IPS-20b (cell line): ENCODE data around the gene CPOX.

Experiments
- H3K27ac ChIP-seq: one replicate; pipeline ENCODE4 v1.5.1; 2013; ENCODE audit warnings: low read length
- H3K27me3 ChIP-seq: 2 replicates; pipeline ENCODE4 v1.6.1; 2013; ENCODE audit warnings: mild to moderate bottlenecking, low read length, inconsistent platforms; ENCODE audit not compliant: insufficient read depth
- H3K36me3 ChIP-seq: 2 replicates; pipeline ENCODE4 v1.6.1; 2013; ENCODE audit warnings: low read depth, mild to moderate bottlenecking, inconsistent platforms, low read length, moderate library complexity; ENCODE audit not compliant: insufficient read depth
- H3K4me1 ChIP-seq: 2 replicates; pipeline ENCODE4 v1.6.1; 2013; ENCODE audit warnings: mild to moderate bottlenecking, control low read depth, inconsistent platforms, low read length, moderate library complexity; ENCODE audit not compliant: insufficient read depth
- H3K4me3 ChIP-seq: 2 replicates; pipeline ENCODE4 v1.5.1; 2013; ENCODE audit warnings: mild to moderate bottlenecking, low read length, inconsistent platforms
- H3K9ac ChIP-seq: 2 replicates; pipeline ENCODE4 v1.6.1; 2013; ENCODE audit warnings: low read depth, mild to moderate bottlenecking, inconsistent platforms, low read length, moderate library complexity
- H3K9me3 ChIP-seq: 2 replicates; pipeline ENCODE4 v1.6.1; 2013; ENCODE audit warnings: mild to moderate bottlenecking, low read depth, low read length, inconsistent platforms; ENCODE audit not compliant: insufficient read depth

CPOX gene

DNA sequence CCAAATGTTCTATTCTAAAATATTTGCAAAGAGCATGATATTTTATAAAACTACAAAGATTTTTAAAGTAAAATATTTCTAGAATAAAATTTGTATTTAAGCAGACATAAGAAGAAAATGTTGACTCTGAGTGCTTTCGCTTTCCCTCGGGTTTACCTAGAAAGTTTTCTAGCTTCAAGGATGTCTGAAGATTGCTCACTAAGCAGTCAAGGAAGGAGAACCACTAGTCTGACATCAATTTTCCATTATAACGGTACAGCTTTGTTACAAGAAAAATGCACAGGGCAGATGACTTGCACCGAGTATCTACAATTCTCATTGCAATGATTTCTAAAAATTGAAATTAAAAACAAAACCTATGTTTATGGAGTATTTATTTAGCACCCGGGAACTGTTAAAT, 47.5 kb downstream of the CPOX start:
- H3K36me3 ChIP-seq = no peaks in the 10 kb centered on the region
- no peak overlapping the region for H3K27ac ChIP-seq
- H3K9me3 ChIP-seq = no peaks in the 10 kb centered on the region
- H3K4me3 ChIP-seq = no peak overlapping the region
- H3K4me1 ChIP-seq = no peaks in the 10 kb centered on the region
- H3K27me3 ChIP-seq = no peaks in the 10 kb centered on the region
- H3K9ac ChIP-seq = no peak overlapping the region

DNA sequence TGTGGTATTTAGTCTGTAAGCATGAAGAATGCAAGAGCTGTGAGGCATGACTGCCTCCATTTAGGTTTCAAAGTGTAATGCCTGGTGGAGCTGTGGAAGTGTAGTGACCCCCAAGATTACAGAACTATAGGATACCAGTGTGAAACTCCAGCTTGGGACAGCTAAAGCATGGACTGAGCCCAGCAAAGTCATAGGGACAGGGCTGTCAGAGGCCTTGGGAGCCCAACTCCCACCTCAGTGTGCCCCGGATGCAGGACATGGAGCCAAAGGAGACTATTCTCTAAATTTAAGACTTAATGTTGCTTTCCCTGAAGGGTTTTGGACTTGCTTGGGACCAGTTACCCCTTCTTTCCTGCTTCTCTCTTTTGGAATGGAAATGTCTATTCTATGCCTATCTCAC, 50.8 kb downstream of the CPOX start:
- no peaks in the 10 kb centered on the region for H3K27me3 ChIP-seq
- no peak overlapping the region for H3K9ac ChIP-seq
- H3K9me3 ChIP-seq = no peaks in the 10 kb centered on the region
- H3K36me3 ChIP-seq = no peaks in the 10 kb centered on the region
- no peak overlapping the region for H3K27ac ChIP-seq
- H3K4me1 ChIP-seq = no peaks in the 10 kb centered on the region
- H3K4me3 ChIP-seq = no peak overlapping the region

DNA sequence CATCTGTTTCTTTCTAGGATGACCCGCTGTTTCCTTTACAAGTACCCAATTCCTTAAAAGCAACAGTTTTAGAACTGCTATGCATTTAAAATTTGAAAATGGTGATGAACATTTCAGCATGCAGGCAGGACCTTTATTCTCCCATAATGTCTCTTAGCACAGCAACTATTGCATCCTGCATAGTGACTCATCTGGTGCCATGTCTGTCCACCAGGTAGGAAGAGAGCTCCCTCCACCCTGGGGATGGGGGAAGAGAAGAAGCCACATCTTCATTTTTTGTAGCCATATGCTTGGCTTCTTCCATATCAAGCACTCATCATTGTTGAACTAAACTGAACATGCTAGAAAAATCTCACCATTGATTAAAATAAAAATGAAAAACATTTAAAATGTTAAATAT, 51.7 kb downstream of the CPOX start:
- Histone ChIP-seq H3K27ac (no peak overlapping the region), H3K4me3 (no peak overlapping the region), H3K9me3 (no peaks in the 10 kb centered on the region), H3K36me3 (no peaks in the 10 kb centered on the region), H3K9ac (no peak overlapping the region), H3K27me3 (no peaks in the 10 kb centered on the region), H3K4me1 (no peaks in the 10 kb centered on the region)

DNA sequence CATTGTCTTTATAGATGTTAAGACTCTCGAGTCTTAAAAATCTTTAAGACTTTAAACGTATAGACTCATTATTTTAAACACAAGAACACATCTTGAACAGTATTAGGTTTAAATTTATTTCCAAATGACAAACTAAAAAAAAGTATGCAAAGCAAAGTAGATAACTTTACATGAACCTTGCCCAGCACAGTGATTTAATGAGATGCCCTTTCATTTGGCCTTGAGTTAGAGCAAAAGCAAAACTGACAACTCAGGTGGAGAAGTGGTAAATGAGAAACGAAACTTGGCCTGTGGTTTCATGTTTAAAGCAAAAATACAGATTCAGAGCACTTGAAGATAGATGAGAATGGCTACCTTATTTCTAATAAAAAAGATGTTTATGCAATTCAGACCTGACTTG, 53.1 kb downstream of the CPOX start:
- H3K27me3 ChIP-seq = no peaks in the 10 kb centered on the region
- no peaks in the 10 kb centered on the region for H3K9me3 ChIP-seq
- H3K4me1 ChIP-seq = no peaks in the 10 kb centered on the region
- no peak overlapping the region for H3K9ac ChIP-seq
- H3K27ac ChIP-seq = no peak overlapping the region
- no peaks in the 10 kb centered on the region for H3K36me3 ChIP-seq
- no peak overlapping the region for H3K4me3 ChIP-seq

- H3K27me3 ChIP-seq = no peaks in the 10 kb centered on the region
- H3K36me3 ChIP-seq = no peaks in the 10 kb centered on the region
- no peak overlapping the region for H3K9ac ChIP-seq
- H3K4me1 ChIP-seq = no peaks in the 10 kb centered on the region
- no peaks in the 10 kb centered on the region for H3K9me3 ChIP-seq
- no peak overlapping the region for H3K4me3 ChIP-seq
- H3K27ac ChIP-seq = no peak overlapping the region
Observed at GRCh38 chr3:98536456-98537017, 56.9 kb downstream of the CPOX start.

DNA sequence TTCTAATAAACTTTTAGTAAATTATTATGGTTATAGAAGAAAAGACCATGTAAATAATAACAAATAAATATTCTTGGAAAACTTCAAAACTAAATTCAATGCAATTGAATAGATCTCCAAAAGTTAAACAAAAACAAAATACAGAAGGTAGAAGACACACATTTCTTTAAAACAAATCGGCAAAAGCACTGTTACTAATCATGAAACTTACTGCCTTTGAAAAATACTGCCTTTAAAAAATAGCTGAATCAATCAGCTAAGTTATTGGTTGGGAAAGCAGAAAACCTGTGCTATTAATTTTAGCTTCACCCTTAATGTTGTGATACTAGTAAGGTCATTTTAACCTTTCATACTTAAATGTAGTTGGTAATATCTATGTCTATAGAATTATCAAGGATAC, 58.7 kb downstream of the CPOX start:
- Histone ChIP-seq H3K4me3 (no peak overlapping the region), H3K9me3 (no peaks in the 10 kb centered on the region), H3K9ac (no peak overlapping the region)

GRCh38 chr3:98534168-98534567, 59.2 kb downstream of the CPOX start:
- Histone ChIP-seq H3K9ac (no peak overlapping the region), H3K4me1 (no peaks in the 10 kb centered on the region), H3K36me3 (no peaks in the 10 kb centered on the region), H3K4me3 (no peak overlapping the region), H3K9me3 (no peaks in the 10 kb centered on the region), H3K27me3 (no peaks in the 10 kb centered on the region), H3K27ac (no peak overlapping the region)

More for the DNA sequence above, 58.7 kb downstream of the CPOX start:
- Histone ChIP-seq H3K4me1 (no peaks in the 10 kb centered on the region), H3K36me3 (no peaks in the 10 kb centered on the region), H3K27me3 (no peaks in the 10 kb centered on the region), H3K27ac (no peak overlapping the region)

- no peaks in the 10 kb centered on the region for H3K9me3 ChIP-seq
- no peaks in the 10 kb centered on the region for H3K4me1 ChIP-seq
- H3K9ac ChIP-seq = no peak overlapping the region
- H3K36me3 ChIP-seq = no peaks in the 10 kb centered on the region
- no peak overlapping the region for H3K4me3 ChIP-seq
- H3K27ac ChIP-seq = no peak overlapping the region
- no peaks in the 10 kb centered on the region for H3K27me3 ChIP-seq
Observed at GRCh38 chr3:98532709-98533571, 60.5 kb downstream of the CPOX start.

DNA sequence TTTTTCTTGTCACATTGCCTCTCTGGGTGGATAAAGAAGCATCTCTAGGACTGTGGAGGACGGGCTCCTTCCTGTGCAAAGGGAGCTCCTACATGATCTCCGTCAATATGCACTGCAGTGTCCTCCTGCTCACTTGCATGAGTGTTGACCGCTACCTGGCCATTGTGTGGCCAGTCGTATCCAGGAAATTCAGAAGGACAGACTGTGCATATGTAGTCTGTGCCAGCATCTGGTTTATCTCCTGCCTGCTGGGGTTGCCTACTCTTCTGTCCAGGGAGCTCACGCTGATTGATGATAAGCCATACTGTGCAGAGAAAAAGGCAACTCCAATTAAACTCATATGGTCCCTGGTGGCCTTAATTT, 61.2 kb downstream of the CPOX start:
- no peak overlapping the region for H3K4me3 ChIP-seq
- no peaks in the 10 kb centered on the region for H3K36me3 ChIP-seq
- H3K9me3 ChIP-seq = no peaks in the 10 kb centered on the region
- H3K9ac ChIP-seq = no peak overlapping the region
- no peaks in the 10 kb centered on the region for H3K4me1 ChIP-seq
- no peak overlapping the region for H3K27ac ChIP-seq
- no peaks in the 10 kb centered on the region for H3K27me3 ChIP-seq

DNA sequence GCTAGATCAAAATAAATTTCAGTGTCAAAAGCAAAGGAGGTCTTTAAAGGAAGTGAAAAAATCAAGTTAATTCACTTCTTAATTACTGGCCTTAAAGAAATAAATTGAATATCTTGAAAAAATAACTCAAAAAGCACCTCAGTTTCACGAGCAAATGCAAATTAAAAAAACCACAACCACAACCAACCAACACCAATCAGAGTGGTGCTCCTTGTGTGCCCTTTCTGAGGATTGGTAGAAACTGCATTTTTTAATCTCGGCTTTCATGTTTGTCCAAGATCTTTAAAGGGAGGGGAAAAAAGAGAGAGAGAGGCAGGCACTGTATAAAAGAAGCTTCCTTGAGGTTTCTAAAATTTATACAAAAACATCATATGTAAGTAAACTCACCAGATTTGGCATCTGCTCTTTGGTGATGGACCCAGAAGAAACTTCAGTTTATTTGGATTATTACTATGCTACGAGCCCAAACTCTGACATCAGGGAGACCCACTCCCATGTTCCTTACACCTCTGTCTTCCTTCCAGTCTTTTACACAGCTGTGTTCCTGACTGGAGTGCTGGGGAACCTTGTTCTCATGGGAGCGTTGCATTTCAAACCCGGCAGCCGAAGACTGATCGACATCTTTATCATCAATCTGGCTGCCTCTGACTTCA, 61.7 kb downstream of the CPOX start, which contains the start of gene GPR15:
Gene GPR15 (plus strand): TSS at position 357 of the 653 bp plus-strand sequence. CDS start 56 bp downstream, at position 413.
- H3K27ac ChIP-seq = no peak within 1 kb of the TSS
- H3K4me3 ChIP-seq = no peak within 1 kb of the TSS
- no peaks in the 10 kb centered on the region for H3K4me1 ChIP-seq

GRCh38 chr3:98530676-98531075, 62.7 kb downstream of the CPOX start:
- Histone ChIP-seq H3K4me3 (no peak overlapping the region), H3K9ac (no peak overlapping the region), H3K9me3 (no peaks in the 10 kb centered on the region), H3K36me3 (no peaks in the 10 kb centered on the region), H3K4me1 (no peaks in the 10 kb centered on the region), H3K27ac (no peak overlapping the region), H3K27me3 (no peaks in the 10 kb centered on the region)

More for the DNA sequence above, 61.7 kb downstream of the CPOX start, which contains the start of gene GPR15:
- no peaks in the 10 kb centered on the region for H3K27me3 ChIP-seq
- H3K9ac ChIP-seq = no peak within 1 kb of the TSS
- no peaks in the 10 kb centered on the region for H3K9me3 ChIP-seq
- H3K36me3 ChIP-seq = no peaks in the 10 kb centered on the region
